CD14-positive monocyte (primary cell): Measurements from ENCODE around the gene ADCY2. TPM values are rescaled to one million over a fixed set of nuclear protein-coding genes. Genes with fewer than 3 reads are reported as not detected.

Experiments
- DNase-seq, 3 donors: peaks; one replicate each; pipeline ENCODE4 v3.0.0-alpha.2; 2011 to 2022
- H2AFZ ChIP-seq: 2 replicates; pipeline ENCODE4 v1.6.0; 2012; ENCODE audit warnings: mild to moderate bottlenecking, low read depth, low read length, inconsistent platforms; ENCODE audit not compliant: insufficient read depth, poor library complexity, severe bottlenecking
- H3K27ac ChIP-seq, 2 donors: 1 replicate in 1 of 2; 2 replicates in 1 of 2; pipeline ENCODE4 v1.5.1; 2012 to 2013; ENCODE audit warnings: low read length in 2 of 2, control low read depth in 1 of 2, inconsistent platforms in 1 of 2, low read depth in 1 of 2, mild to moderate bottlenecking in 1 of 2
- H3K27me3 ChIP-seq, 2 donors: one replicate each; pipeline versions ENCODE4 v1.6.0 to v1.6.1; 2011 to 2013; ENCODE audit warnings: low read length in 2 of 2; ENCODE audit not compliant: control insufficient read depth in 2 of 2, insufficient read depth in 2 of 2
- H3K36me3 ChIP-seq, 2 donors: replicated peaks in 1 of 2; 1 replicate in 1 of 2; 2 replicates in 1 of 2; pipeline versions ENCODE4 v1.5.1 to v1.6.1; 2012 to 2013; ENCODE audit warnings: low read length in 2 of 2, control low read depth in 1 of 2, inconsistent platforms in 1 of 2, mild to moderate bottlenecking in 1 of 2; ENCODE audit not compliant: insufficient read depth in 2 of 2, control insufficient read depth in 1 of 2
- H3K4me1 ChIP-seq, 2 donors: 1 replicate in 1 of 2; 2 replicates in 1 of 2; pipeline versions ENCODE4 v1.5.1 to v1.6.1; 2012 to 2013; ENCODE audit warnings: low read length in 2 of 2, control low read depth in 1 of 2, inconsistent platforms in 1 of 2, mild to moderate bottlenecking in 1 of 2, moderate library complexity in 1 of 2; ENCODE audit not compliant: insufficient read depth in 2 of 2, control insufficient read depth in 1 of 2
- H3K4me2 ChIP-seq: replicated peaks from 2 replicates; pipeline ENCODE3; 2012; ENCODE audit warnings: low read length, moderate library complexity, mild to moderate bottlenecking; ENCODE audit not compliant: poor library complexity, severe bottlenecking; ENCODE audit errors: extremely low read depth
- H3K4me3 ChIP-seq, 3 experiments: fragments of 200-600 bp in 1 of 3; sonication (generic) in 1 of 3; replicated peaks in 1 of 3; 1 replicate in 2 of 3; 2 replicates in 1 of 3; pipeline ENCODE4 v1.5.1; 2011 to 2013; ENCODE audit warnings: low read length in 3 of 3, mild to moderate bottlenecking in 3 of 3, control low read depth in 2 of 3, low read depth in 2 of 3, inconsistent platforms in 1 of 3, moderate library complexity in 1 of 3
- H3K79me2 ChIP-seq: 2 replicates; pipeline ENCODE4 v1.6.0; 2012; ENCODE audit warnings: mild to moderate bottlenecking, control low read depth, inconsistent platforms, low read length, moderate library complexity; ENCODE audit not compliant: insufficient read depth
- H3K9ac ChIP-seq: 2 replicates; pipeline ENCODE4 v1.6.0; 2017; ENCODE audit warnings: low read length, mild to moderate bottlenecking; ENCODE audit not compliant: insufficient read depth, poor library complexity, severe bottlenecking
- H3K9me3 ChIP-seq, 2 donors: replicated peaks in 1 of 2; 1 replicate in 1 of 2; 2 replicates in 1 of 2; pipeline versions ENCODE4 v1.5.1 to v1.6.1; 2012 to 2013; ENCODE audit warnings: low read length in 2 of 2, control low read depth in 1 of 2; ENCODE audit not compliant: control insufficient read depth in 1 of 2, insufficient read depth in 1 of 2
- H4K20me1 ChIP-seq: 2 replicates; pipeline ENCODE4 v1.6.0; 2012; ENCODE audit warnings: mild to moderate bottlenecking, low read length, control low read depth, moderate library complexity; ENCODE audit not compliant: insufficient read depth
- H3K27ac Mint-ChIP-seq, 7 donors: one replicate each; pipeline ENCODE4 v1.8.0; 2020; ENCODE audit warnings: mild to moderate bottlenecking in 7 of 7, mixed read lengths in 7 of 7, moderate library complexity in 6 of 7, inconsistent platforms in 2 of 7
- H3K27me3 Mint-ChIP-seq, 3 donors: one replicate each; pipeline ENCODE4 v1.8.0; 2021 to 2022; ENCODE audit warnings: low read depth in 3 of 3, mild to moderate bottlenecking in 3 of 3, mixed read lengths in 3 of 3, moderate library complexity in 3 of 3, inconsistent platforms in 1 of 3
- H3K36me3 Mint-ChIP-seq, 2 donors: one replicate each; pipeline ENCODE4 v1.8.0; 2020; ENCODE audit warnings: mixed read lengths in 2 of 2, inconsistent platforms in 1 of 2, mild to moderate bottlenecking in 1 of 2
- H3K4me1 Mint-ChIP-seq: one replicate; pipeline ENCODE4 v1.8.0; 2020; ENCODE audit warnings: mild to moderate bottlenecking, mixed read lengths
- H3K4me3 Mint-ChIP-seq, 2 donors: one replicate each; pipeline ENCODE4 v1.8.0; 2020; ENCODE audit warnings: mild to moderate bottlenecking in 2 of 2, mixed read lengths in 2 of 2, moderate library complexity in 1 of 2
- H3K9me3 Mint-ChIP-seq, 7 donors: one replicate each; pipeline ENCODE4 v1.8.0; 2020 to 2022; ENCODE audit warnings: mixed read lengths in 7 of 7, mild to moderate bottlenecking in 6 of 7, moderate library complexity in 6 of 7, inconsistent platforms in 2 of 7
- CTCF ChIP-seq: fragments of 200-600 bp; IDR thresholded peaks from one replicate; pipeline ENCODE4 v1.8.0; 2022; ENCODE audit warnings: antibody characterized with exemption, mild to moderate bottlenecking
- WGBS: methylation state at CpG from one replicate; pipeline ENCODE4 v1.1.5; 2013; ENCODE audit warnings: missing lambda C conversion rate; ENCODE audit not compliant: insufficient coverage; 5-methylcytosine and 5-hydroxymethylcytosine counted together
- intact Hi-C, 2 donors: fragments of 100-400 bp; cut with micrococcal nuclease; formaldehyde crosslinking; loops; one replicate each; pipeline versions ENCODE4 v1.15.0 to v1.15.1; 2023
- polyA plus RNA-seq, 3 donors: library from polyadenylated mRNA; depleted of rRNA in 1 of 3; unstranded in 2 of 3; stranded (reverse) in 1 of 3; fragments of 300-500 nt in 2 of 3; fragments of >200 nt in 1 of 3; fragmentation: Illumina TruSeq in 2 of 3; gene quantifications; 1 replicate in 2 of 3; 2 replicates in 1 of 3; pipeline ENCODE4 v1.2.3, GENCODE V29; 2012 to 2021

The ADCY2 gene
- polyA plus RNA-seq, 3 donors: not detected

DNA sequence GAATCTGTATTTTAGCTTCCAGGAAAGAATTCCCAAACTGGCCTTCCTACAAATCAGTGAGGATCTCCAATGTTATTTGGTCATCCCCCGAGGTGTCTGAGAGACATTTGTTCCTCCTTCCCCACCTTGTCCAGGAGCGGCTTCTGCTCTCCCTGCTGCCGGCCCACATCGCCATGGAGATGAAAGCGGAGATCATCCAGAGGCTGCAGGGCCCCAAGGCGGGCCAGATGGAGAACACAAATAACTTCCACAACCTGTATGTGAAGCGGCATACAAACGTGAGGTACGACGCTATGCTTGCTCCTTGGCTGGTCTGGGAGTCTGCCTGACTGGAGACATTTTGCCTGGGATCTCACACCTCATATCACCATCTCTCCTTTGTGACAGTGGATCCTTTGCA is 294.6 kb downstream of the ADCY2 start:
- H3K27ac Mint-ChIP-seq: no peak overlapping the region
- no peak overlapping the region for H3K4me3 Mint-ChIP-seq
- intact Hi-C loops: no loop called here
- WGBS: 100% methylated on average over 5 of the region's 10 CpGs
- Histone ChIP-seq H3K27me3 (no peaks in the 10 kb centered on the region), H4K20me1 (no peaks in the 10 kb centered on the region), H3K36me3 (no peaks in the 10 kb centered on the region), H3K79me2 (no peaks in the 10 kb centered on the region), H3K9me3 (no peaks in the 10 kb centered on the region), H3K4me1 (no peaks in the 10 kb centered on the region), H3K9ac (no peak overlapping the region), H3K27ac (no peak overlapping the region), H3K4me2 (no peak overlapping the region), H3K4me3 (no peak overlapping the region), H2AFZ (no peak overlapping the region)
- H3K27me3 Mint-ChIP-seq: peaks cover 0 to 3% (median under 1%) of the 10 kb centered on the region in 3 donors
- H3K36me3 Mint-ChIP-seq: no peaks in the 10 kb centered on the region
- no peak for DNase-seq
- H3K4me1 Mint-ChIP-seq: no peaks in the 10 kb centered on the region
- no peak for TF ChIP-seq CTCF
- peaks cover 0 to 9% (median 2%) of the 10 kb centered on the region in 7 donors for H3K9me3 Mint-ChIP-seq

DNA sequence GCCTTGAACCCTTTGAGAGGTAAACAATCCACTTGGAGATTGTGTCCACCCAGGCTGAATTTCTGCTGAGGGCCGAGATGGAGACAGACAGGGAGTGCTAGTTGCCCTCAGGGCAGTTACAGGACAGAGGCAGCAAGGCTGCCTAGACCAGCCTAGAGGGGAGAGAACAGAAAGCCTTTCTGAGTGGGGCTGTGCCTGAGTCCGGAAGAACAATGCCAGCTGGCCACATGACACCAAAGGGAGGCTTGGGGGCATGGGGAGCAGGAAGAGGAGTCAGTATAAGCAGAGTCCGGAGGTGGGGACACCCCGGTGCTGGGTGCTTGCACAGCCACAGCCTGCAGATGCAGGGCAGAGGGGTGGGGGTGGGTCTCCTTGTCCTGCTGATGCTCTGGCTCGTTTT is 309.3 kb downstream of the ADCY2 start:
- H3K4me1 ChIP-seq: no peaks in the 10 kb centered on the region
- no peak for DNase-seq
- H3K9me3 ChIP-seq: peaks cover 0 to 4% of the 10 kb centered on the region in 2 donors
- H4K20me1 ChIP-seq: no peaks in the 10 kb centered on the region
- H3K4me3 Mint-ChIP-seq: no peak overlapping the region
- H3K4me1 Mint-ChIP-seq: no peaks in the 10 kb centered on the region
- no peaks in the 10 kb centered on the region for H3K79me2 ChIP-seq
- TF ChIP-seq CTCF: no peak
- no peaks in the 10 kb centered on the region for H3K27me3 ChIP-seq
- H3K27ac ChIP-seq: no peak overlapping the region
- no peak overlapping the region for H2AFZ ChIP-seq
- no peak overlapping the region for H3K4me3 ChIP-seq
- no peak overlapping the region for H3K9ac ChIP-seq
- peaks cover 0 to 19% (median 5%) of the 10 kb centered on the region in 7 donors for H3K9me3 Mint-ChIP-seq
- WGBS: 65% methylated on average over 5 of the region's 5 CpGs
- intact Hi-C loops: no loop called here
- peaks cover 0 to 5% (median 0%) of the 10 kb centered on the region in 3 donors for H3K27me3 Mint-ChIP-seq
- no peaks in the 10 kb centered on the region for H3K36me3 Mint-ChIP-seq
- H3K4me2 ChIP-seq: no peak overlapping the region
- H3K27ac Mint-ChIP-seq: peak overlapping the region in 1 of 7 donors; percentile 66
- no peaks in the 10 kb centered on the region for H3K36me3 ChIP-seq
